SIG-M5 treated with dmso at 0.1 percent for 504 hours (cell line): Measurements from ENCODE around the gene MICAL3.

Experiments
- DNase-seq: peaks from one replicate; lab custom pipeline; 2025; ENCODE audit not compliant: unreplicated experiment; lab: John Stamatoyannopoulos, UW

MICAL3 gene

DNA sequence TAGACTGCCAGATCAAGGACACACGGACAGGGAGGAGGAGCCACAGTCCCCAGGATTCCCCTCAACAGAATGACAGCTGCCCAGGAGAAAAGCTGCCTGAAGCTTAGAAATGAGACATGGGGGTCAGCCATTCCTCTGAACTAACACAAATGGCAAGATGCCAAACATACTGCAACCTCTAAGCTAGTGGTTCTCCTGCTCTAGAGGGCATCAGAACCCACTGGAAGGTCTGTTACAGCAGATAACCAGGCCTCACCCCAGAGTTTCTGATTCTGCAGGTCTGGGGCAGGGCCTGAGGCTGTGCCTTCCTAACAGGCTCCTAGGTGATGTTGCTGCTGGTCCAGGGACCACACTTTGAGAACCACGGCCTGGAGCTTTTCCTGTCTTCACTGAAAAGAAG lies 221.5 kb downstream of the MICAL3 start:
- DNase-seq: no peak

DNA sequence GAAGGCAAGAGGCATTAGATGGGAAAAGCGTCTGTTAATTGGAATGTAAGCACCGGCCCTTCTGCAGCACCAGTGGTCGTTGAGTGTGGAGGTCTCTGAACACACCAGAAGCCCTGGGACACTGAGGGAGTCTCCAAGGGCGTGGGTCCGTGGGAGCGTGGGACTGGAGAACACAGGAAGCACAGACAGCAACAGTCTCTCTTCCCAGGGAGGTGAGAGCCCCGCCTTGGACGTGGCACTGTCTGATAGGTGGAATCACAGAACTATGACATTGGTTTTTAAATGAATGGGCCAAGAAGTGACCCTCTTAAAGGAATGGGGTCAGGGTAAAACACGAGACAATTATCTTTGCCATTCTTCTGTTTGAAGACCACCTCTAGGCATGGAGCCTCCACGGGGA lies 221.9 kb downstream of the MICAL3 start:
- DNase-seq: no peak

DNA sequence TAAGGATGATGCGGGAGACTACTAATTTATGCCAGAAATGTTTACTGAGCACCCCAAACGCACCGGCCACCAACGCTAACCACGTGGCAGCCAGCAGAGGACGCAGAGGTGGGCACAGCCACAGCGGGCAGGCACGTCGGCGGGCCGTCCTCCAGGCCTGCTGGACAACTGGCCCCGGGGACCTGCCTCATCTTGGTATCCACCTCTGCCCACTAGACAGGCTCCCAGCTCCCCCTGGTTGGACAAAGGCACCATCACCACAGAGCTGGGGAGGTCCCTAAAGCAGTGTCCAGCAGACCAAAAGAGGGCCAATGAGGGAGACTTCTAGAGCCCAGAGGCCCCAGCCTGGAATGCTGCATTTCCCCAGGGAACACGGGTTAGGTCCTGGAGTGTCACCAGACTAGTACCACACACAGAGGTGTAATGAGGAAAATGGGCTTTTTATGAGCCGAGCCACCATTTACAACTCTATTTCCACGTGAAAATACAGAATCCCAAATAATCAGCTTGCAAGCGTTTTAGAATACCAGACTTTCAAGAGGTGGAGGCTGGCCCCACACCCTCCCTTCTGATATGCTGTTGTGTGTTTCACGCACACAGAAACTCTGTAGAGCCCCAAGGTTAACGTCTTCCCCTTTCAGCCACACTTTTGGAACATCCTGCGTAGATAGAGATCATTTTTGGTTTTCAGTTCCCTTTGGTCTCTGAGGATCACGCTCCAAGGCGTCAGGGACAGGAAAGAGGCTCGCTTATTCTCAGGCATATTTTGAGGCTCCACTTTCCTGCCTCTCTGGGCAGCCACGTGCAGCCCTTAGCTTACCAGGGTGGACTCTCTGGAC lies 226.4 kb downstream of the MICAL3 start:
- peak; percentile 87 for DNase-seq

DNA sequence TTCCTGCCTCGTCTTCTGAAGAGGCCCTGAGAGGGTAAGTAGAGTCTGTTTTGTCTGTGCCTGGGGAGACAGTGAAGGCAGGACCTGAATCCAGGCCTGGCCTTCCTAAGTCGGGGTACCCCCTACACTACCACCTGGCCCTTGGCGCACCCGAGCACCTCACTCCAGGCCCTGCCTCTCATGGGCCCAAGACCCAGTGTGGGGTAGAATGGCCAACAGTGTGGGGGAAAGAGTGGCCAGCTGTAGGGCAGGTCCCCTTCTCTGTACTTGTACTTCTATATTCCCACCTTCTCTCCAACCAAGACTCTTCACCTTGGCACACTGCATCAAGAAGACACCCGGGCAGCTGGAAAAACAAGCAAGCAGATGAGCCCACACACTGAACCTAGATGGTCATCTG lies 227.7 kb downstream of the MICAL3 start:
- DNase-seq: no peak

DNA sequence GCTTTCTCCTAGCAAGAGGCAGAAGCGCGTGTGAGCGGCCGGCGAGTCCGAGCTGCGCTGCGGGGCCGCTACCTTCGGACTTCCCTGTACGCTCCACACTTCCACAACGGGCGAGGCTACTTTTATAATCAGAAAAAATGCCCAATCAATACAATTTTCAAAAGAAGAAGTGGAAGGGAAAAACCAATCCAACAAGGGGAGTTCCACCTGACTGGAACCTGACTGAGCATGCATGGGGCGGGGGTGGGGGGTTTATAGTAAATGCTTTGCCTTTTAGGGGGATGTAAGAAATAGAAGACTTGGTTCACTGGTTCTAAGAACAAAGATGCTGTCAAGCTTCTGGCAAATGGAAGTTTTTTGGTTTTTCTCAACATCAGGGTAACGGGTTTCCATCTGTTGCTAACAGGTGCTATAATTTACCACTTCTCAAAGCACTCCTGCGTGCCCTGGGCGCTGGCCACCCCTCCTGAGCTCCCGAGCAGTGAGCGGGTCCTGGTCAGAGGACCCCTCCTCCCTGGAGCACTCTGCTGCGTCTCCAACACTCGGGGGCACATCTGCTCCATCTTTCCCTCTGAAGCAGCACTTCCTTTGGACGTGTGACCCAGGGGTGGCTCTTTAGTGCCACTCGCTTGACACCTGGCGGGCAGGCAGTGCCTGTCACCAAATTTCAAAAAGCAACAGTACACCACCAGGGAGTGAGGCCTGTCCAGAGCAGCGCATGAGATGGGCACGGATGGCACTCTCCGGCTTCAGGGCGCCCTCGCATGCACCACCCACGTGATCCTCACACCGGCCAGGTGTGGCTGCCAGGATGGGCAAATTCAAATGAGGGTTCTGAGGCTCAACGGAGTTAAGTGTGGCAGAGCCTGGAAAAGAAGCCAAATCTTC lies 228.5 kb downstream of the MICAL3 start:
- DNase-seq: no peak

DNA sequence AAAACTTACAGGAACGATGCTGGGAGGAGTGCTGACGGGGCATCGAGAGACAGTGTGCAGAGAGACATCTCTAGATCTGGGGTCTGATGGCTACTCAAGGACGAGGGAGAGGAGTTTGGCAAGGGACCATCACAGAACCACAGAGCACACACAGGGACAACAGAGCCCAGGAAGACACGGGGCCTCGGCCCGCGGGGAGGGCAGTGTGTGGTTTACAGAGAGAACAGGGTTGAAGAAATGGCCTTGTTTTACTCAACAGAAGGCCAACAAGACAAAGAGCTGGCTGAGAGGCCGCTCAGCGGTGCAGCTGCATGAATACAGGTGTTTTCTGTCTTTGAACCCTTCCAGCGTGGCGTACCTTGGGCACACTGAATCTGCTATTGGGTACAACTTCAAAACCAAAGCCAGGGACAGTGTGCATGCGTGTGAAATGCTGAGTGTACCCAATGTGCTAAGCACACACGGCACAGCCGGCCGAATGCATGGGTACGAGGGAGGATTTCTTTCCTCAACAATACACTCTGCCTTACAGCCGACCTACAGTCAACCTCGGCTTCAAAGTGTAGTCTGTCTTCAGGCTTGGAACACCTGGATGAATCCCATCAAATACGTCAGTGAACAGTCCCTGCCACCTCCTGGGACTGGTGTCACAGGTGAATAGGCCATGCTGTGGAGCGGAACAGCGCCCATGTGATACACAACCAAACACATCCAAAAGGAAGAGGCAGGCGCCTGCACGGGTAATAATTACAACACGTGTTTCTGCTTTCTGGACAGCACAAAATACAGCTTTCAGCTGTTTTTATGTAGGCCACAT lies 229.4 kb downstream of the MICAL3 start:
- DNase-seq: no peak

DNA sequence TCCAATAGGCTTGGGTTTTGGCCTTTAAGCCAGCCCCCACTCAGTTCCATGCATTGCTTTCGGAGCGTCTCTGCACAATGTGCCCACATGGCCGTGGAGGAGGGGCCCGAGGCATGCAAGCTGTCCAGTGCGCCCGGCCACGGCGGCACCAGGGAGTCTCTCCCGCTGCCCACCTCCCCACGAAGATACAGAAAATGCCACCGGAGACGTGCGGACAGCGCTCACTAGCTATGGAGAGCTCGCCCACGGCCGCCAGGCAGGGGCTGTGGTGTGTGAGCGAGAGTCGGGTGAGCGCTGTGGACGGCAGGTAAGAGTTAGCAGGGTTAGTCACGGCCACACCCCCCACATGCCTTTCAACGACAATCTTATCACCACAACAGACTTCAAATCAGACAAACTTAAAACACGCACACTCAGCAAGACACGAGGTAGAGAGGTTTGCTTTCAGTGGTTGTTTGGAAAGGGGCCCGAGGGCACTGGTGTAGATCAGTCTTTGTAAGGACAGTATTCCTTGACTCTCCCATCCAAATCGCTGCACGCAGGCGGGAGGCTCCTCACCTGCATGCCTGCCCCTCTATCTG lies 231.4 kb downstream of the MICAL3 start:
- DNase-seq: no peak

DNA sequence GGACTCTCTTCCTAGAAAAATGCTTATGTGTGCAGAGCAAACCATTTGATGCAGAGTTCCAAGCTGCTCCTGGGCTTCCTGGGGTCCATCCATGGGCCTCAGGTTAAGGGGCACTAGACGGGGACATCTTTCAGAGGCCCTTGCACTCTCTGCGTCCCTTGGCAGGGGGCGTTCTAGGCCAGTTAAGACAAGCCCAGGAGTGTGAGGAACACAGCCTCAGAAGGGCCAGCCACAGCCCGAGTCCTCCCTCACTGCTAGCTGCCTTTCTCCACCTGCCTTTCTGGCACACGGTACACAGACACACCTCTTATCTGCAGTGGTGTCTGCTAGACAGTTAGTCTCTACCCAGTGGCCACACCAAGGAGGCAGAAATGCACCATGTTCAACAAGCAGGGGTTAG lies 232.1 kb downstream of the MICAL3 start:
- DNase-seq: no peak

DNA sequence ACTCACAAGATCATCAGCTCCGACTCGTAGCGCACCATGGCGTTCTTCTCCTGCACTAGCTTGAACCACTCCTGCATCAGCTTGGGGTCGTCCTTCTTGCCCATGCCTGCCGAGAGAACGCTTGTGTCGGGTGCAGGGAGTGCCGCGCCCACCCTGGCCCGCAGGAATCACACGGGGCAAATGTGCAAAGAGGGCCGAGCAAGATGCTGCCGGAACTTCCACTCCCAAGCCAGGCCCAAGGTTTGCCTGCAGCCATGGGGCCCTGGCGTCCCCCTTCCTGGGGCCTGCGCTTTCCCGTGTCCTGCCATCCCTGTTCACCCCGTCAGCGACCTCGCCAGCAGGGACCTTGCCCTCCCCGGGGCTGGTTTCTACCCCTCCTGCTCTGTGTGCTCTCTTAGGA lies 233.2 kb downstream of the MICAL3 start:
- DNase-seq: no peak

DNA sequence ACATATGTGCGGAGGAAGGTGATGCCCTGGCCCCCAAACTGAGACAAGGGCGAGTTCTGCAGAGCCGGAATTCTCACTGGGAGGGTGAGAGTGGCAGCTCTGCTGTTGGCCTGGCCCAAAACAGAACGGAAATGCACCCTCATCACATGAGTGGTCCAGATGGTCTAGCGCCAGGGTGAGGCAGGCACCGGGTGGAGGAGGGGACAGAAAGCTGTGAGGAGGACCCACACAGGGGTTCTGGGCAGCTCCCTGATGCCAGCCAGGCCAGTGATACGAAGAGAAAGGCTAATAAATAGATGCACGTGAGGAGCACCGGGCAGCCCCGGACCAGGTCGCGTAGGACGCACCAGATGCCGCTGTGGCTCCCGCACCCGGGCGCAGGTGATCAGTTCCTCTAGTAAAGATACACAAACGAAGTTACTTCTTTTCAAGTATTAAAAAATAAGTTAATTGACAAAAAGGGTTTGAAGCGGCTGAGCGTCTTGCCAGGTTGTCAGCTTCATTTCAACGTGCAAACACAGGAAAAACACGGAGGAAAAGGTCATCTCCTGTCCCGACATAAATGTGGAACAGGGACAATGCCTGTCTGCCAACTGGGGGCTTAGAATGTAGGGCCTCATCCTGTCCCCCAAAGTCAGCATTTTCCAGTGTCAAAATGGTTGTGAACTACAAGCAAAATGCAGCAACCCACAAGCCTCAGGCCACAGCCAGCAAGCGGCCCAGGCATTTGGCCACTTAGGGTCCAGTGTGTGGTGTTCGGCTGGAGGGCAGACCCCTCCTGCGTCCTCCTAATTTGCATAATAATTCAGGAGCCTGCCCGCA lies 234.8 kb downstream of the MICAL3 start:
- DNase-seq: no peak

DNA sequence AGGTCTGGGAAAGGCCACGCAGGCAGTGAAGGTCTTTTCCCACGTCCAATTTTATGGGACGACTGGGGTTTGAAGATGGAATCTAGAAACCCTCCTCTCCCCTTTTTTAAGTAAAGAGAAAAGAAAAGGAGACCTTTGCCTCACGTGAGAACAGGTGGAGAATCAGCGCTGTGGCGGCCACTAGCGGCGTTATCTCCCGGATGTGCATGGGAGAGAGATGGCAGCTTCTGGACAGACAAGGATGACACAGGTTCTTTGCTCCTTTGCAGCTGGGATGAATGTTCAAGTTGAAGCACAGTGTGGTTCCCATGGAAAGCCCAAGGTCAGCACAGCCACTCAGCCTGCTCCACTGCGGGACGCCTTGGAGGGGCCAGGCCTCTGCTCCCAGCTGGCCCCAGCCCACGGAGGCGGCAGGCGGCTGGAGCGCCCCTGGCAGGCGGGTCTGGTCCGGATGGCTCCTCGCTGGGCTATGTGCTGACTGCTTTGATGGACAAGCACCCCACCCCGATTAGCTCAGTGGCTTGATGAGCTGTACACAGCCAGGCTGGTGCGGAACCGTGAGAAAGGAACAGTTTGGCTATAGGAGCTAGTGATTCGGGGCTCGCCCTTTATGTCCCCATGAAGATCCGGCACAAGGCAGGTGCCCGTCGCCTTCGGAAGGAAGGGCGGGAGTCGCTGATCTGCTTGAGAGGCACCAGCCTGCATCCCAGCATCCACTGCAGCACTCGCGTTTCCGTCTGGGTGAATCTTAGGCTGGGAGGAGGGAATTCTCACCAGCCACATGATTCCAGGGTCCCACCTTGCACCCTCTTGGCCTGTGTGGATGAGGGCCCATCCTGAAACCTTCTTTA lies 235.6 kb downstream of the MICAL3 start:
- no peak for DNase-seq

DNA sequence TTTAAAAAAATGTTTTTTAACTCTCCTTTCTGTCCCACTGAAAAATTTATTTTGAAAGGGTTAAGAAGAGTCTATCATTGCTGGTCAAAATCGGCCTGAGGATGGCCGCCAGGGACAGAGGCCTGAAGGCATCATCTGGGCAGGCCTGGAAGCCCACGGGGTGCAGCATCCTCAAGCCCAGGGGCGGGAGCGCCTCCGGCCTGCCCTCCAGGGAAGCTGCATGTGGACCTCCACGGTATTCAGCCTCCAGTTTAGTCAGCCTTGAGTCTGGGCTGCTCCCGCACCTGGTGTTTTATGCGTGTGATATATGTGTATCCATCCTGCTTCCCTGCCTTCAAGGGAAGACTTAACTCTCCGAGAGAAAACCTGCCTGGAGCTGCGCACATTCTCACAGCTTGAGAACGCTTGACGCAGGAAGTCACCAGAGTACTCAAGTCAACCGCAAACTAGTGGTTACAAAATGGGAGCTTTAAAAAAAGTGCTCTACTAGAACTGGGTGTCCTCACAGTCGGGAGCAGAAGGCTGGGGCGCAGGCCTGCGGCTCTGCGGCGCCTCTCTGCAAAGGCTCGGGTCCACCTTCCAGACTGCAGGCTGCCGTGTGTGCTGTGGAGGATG lies 236.5 kb downstream of the MICAL3 start:
- DNase-seq: peak; percentile 53

DNA sequence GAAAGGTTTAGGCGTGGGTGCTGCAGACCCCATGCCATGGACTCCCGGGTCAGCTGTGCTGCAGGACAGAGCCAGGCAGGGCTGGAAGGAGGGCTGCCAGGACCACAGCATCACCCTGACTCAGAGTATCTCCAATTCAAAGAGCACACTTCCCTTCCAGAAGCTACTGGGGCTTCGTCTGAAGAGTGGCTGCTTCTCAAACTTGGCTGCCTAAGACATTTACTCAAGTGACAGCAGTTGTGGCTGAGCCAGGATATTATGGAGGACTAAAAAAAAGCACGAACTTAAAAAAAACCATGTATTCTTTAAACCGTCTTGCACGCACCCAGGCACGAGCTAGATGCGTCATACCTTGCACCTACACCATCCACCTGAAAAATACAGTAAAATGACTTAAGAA lies 237.1 kb downstream of the MICAL3 start:
- DNase-seq: no peak

DNA sequence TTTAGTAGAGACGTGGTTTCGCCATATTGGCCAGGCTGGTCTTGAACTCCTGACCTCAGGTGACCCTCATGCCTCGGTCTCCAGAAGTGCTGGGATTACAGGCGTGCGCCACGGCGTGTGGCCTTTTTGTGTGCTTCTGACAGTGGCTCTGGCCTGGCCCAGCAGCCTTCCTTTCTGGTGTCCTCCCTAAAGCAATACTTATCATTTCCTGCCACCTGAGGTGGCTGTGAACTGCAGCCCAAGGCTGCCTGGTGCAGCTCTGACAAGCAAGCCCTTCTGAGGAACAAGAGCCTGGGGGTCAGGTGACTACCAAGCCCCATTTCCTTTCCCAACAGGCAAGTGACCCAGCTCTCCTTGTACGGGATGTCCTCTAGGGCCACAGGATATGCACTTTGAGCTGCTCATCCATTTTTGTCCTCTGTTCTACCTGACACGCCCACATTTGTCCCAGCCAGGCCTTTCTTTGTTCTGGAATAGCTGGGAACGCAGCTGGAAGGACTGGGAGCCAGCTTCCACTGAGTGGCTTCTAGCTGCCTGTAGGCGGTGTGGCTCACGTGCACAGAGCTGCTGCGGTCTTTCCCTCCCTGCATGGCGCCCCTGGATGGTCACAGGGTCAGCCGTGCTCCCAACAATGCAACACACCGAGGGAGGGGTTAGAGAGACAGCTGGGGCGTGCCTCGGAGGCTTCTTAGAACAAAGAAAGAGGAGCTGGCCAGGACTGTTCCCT lies 237.8 kb downstream of the MICAL3 start:
- DNase-seq: no peak

DNA sequence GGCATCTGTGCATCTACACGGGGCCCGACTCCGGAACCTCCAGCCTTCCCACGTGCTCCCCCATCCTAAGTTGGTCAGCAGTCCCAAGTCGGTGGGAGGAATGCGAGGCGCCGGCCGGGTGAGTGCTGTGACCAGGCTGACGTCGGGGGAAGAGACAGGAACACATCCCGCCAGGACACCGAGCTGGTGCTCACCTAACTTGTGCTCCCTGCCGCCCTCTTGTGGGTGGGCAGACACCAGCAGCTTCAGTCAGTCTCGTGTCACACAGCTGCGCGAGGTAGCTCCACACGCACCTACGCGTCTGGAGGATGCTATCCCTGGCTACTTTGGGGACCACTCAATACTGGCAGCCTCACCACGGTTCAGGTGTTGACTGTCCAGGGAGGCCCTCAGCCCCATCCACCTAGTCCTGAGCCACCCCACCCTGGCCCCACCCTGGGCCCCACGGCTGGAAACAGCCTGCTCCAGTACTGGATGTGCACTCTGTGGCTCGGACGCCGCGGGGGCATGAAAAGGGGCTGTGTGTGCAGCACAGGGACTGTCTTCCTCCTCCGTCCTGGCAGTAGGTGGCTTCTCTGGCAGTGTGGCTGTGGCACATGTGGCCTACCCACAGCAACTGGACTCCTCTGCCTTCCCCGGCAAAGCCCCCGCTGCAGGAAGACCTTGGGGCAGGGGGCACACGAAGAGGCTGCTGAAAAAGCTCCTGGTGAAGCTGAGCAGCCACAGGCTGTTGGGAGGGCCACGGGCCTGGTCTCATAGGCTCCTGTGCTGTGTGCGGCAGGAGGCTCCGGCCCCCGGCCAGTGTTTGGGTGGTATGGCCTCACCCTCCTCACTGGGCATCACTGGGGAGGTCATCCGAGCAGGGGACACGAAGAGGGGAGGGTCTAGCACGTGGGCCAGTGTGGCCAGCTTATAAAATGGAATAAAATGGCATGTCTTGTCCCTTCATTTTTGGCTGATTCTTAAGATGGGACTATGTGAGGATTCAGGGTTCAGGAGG lies 238.9 kb downstream of the MICAL3 start:
- DNase-seq: peak; percentile 63

DNA sequence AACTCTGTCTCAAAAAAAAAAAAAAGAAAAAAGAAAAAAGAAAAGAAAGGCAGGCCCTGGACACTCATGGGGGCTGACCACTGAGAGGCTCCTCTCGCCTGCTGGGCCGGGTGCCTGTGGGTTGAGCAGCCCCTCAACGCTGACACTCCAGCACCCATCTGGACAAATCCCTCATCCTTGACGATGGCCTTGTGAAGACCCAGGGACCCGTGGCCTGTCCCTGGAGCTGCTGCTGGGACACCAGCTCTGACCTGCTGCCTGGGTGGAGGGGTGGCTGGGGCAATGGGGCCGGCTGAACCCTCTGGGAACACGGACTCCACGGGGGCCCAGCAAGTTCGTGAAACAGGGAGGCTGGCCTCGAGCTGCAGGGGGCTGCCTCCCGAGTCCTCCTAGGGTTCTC lies 239.6 kb downstream of the MICAL3 start:
- DNase-seq: no peak
